Astrocyte (in vitro differentiated cells and primary cell): ENCODE data around the gene HYLS1. TPM values are rescaled to one million over a fixed set of nuclear protein-coding genes. Genes with fewer than 3 reads are reported as not detected.

Experiments used
- DNase-seq: peaks from one replicate; pipeline ENCODE4 v3.0.0-alpha.2; 2010; ENCODE audit warnings: low read depth
- FAIRE-seq: peaks from 2 replicates; lab custom pipeline; 2011; peaks lifted over from hg19 to GRCh38; lab: Jason Lieb, UNC
- H2AFZ ChIP-seq: 2 replicates; pipeline ENCODE4 v1.6.0; 2012; ENCODE audit warnings: low read depth, low read length, inconsistent platforms
- H3K27ac ChIP-seq: 2 replicates; pipeline ENCODE4 v1.5.1; 2011; ENCODE audit warnings: low read depth, low read length, inconsistent platforms
- H3K27me3 ChIP-seq: 2 replicates; pipeline ENCODE4 v1.6.0; 2011; ENCODE audit warnings: low read length, inconsistent platforms; ENCODE audit not compliant: insufficient read depth
- H3K36me3 ChIP-seq: 2 replicates; pipeline ENCODE4 v1.5.1; 2011; ENCODE audit warnings: low read length, inconsistent platforms; ENCODE audit not compliant: insufficient read depth
- H3K4me1 ChIP-seq: 2 replicates; pipeline ENCODE4 v1.5.1; 2011; ENCODE audit warnings: low read length, inconsistent platforms; ENCODE audit not compliant: insufficient read depth
- H3K4me2 ChIP-seq: 2 replicates; pipeline ENCODE4 v1.6.0; 2012; ENCODE audit warnings: low read length, inconsistent platforms
- H3K4me3 ChIP-seq: 2 replicates; pipeline ENCODE4 v1.5.1; 2011; ENCODE audit warnings: low read depth, mild to moderate bottlenecking, low read length, inconsistent platforms; ENCODE audit not compliant: insufficient read depth
- H3K79me2 ChIP-seq: 2 replicates; pipeline ENCODE4 v1.6.0; 2012; ENCODE audit warnings: mild to moderate bottlenecking, low read length, inconsistent platforms; ENCODE audit not compliant: insufficient read depth
- H3K9ac ChIP-seq: 2 replicates; pipeline ENCODE4 v1.6.0; 2012; ENCODE audit warnings: mild to moderate bottlenecking, low read length, inconsistent platforms
- H3K9me3 ChIP-seq: 2 replicates; pipeline ENCODE4 v1.5.1; 2012; ENCODE audit warnings: low read depth, mild to moderate bottlenecking, low read length, inconsistent platforms; ENCODE audit not compliant: insufficient read depth
- H4K20me1 ChIP-seq: 2 replicates; pipeline ENCODE4 v1.6.0; 2012; ENCODE audit warnings: low read length, inconsistent platforms; ENCODE audit not compliant: insufficient read depth
- H3K27ac Mint-ChIP-seq: one replicate; pipeline ENCODE4 v1.8.0; 2021; ENCODE audit warnings: mild to moderate bottlenecking, mixed read lengths; ENCODE audit not compliant: unreplicated experiment
- H3K27me3 Mint-ChIP-seq: one replicate; pipeline ENCODE4 v1.8.0; 2021; ENCODE audit warnings: low read depth, mixed read lengths; ENCODE audit not compliant: unreplicated experiment
- H3K36me3 Mint-ChIP-seq: one replicate; pipeline ENCODE4 v1.8.0; 2021; ENCODE audit warnings: low read depth, mixed read lengths; ENCODE audit not compliant: unreplicated experiment
- H3K4me1 Mint-ChIP-seq: one replicate; pipeline ENCODE4 v1.8.0; 2021; ENCODE audit warnings: low read depth, mixed read lengths; ENCODE audit not compliant: unreplicated experiment
- H3K4me3 Mint-ChIP-seq: one replicate; pipeline ENCODE4 v1.8.0; 2021; ENCODE audit warnings: mild to moderate bottlenecking, moderate library complexity, mixed read lengths; ENCODE audit not compliant: unreplicated experiment
- H3K9me3 Mint-ChIP-seq: one replicate; pipeline ENCODE4 v1.8.0; 2021; ENCODE audit warnings: mild to moderate bottlenecking, mixed read lengths; ENCODE audit not compliant: unreplicated experiment
- CTCF ChIP-seq: IDR thresholded peaks from 2 replicates; pipeline ENCODE4 v1.5.1; 2011; ENCODE audit warnings: low read depth, mild to moderate bottlenecking, inconsistent platforms, low read length, moderate library complexity; ENCODE audit not compliant: insufficient read depth
- EZH2 ChIP-seq: IDR thresholded peaks from 2 replicates; pipeline ENCODE4 v1.6.1; 2012; ENCODE audit warnings: mild to moderate bottlenecking, low read length, inconsistent platforms; ENCODE audit not compliant: insufficient read depth
- total RNA-seq: library from RNA; stranded (reverse); gene quantifications from 2 replicates; pipeline ENCODE4 v1.2.1, GENCODE V29; 2021

Gene HYLS1
- total RNA-seq, 1 donor from 2014 or later, result 3.2 TPM

GRCh38 chr11:125949271-125950177, 62.1 kb downstream of the HYLS1 start:
- H3K79me2 ChIP-seq, result no peaks in the 10 kb centered on the region
- H3K9me3 Mint-ChIP-seq, result no peaks in the 10 kb centered on the region
- no peak overlapping the region for H3K27ac Mint-ChIP-seq
- no peaks in the 10 kb centered on the region for H3K4me1 Mint-ChIP-seq
- no peak overlapping the region for H3K4me3 Mint-ChIP-seq
- no peaks in the 10 kb centered on the region for H3K36me3 ChIP-seq
- no peak for TF ChIP-seq EZH2
- no peaks in the 10 kb centered on the region for H3K9me3 ChIP-seq
- no peak overlapping the region for H3K27ac ChIP-seq
- FAIRE-seq (no peak), DNase-seq (no peak)
- no peaks in the 10 kb centered on the region for H3K4me1 ChIP-seq
- H3K27me3 Mint-ChIP-seq, result peaks cover 4% of the 10 kb centered on the region
- no peaks in the 10 kb centered on the region for H4K20me1 ChIP-seq
- H3K4me2 ChIP-seq, result no peak overlapping the region
- H2AFZ ChIP-seq, result no peak overlapping the region
- H3K4me3 ChIP-seq, result no peak overlapping the region
- no peak overlapping the region for H3K9ac ChIP-seq
- H3K36me3 Mint-ChIP-seq, result no peaks in the 10 kb centered on the region
- peaks cover 4% of the 10 kb centered on the region for H3K27me3 ChIP-seq

GRCh38 chr11:125950178-125950490, 62.7 kb downstream of the HYLS1 start:
- Histone ChIP-seq H3K79me2 (no peaks in the 10 kb centered on the region), H3K4me2 (no peak overlapping the region), H3K27ac (no peak overlapping the region), H3K4me1 (no peaks in the 10 kb centered on the region), H3K36me3 (no peaks in the 10 kb centered on the region), H2AFZ (no peak overlapping the region), H3K4me3 (no peak overlapping the region), H3K27me3 (peaks cover 4% of the 10 kb centered on the region), H4K20me1 (no peaks in the 10 kb centered on the region), H3K9me3 (no peaks in the 10 kb centered on the region), H3K9ac (no peak overlapping the region)
- no peak for TF ChIP-seq CTCF
- no peak for TF ChIP-seq EZH2
- Mint-ChIP-seq H3K4me3 (no peak overlapping the region), H3K27me3 (peaks cover 4% of the 10 kb centered on the region), H3K36me3 (no peaks in the 10 kb centered on the region), H3K27ac (no peak overlapping the region), H3K9me3 (no peaks in the 10 kb centered on the region), H3K4me1 (no peaks in the 10 kb centered on the region)
- DNase-seq (no peak), FAIRE-seq (no peak)

Other genes starting within 250 kb of the HYLS1 start
- not detected in 2 replicates for gene ACRV1, start 206.8 kb upstream of the HYLS1 start, total RNA-seq
- gene PATE1, start 141.4 kb upstream of the HYLS1 start, total RNA-seq, result not detected in 2 replicates
- 0.16 TPM in 1 of 2 replicates, not detected in the other for gene PATE2, start 108.8 kb upstream of the HYLS1 start, total RNA-seq
- gene PATE3, start 99.5 kb upstream of the HYLS1 start, total RNA-seq, result not detected in 2 replicates
- not detected in 2 replicates for gene PATE4, start 54.4 kb upstream of the HYLS1 start, total RNA-seq
- 14.3 and 16.9 TPM in 2 replicates for gene PUS3, start 15.5 kb downstream of the HYLS1 start, total RNA-seq
- 0.70 and 1.1 TPM in 2 replicates for gene DDX25, start 16.8 kb downstream of the HYLS1 start, total RNA-seq
- gene VSIG10L2, start 58.4 kb downstream of the HYLS1 start, total RNA-seq, result not detected in 2 replicates
- 15.5 and 17.0 TPM in 2 replicates for gene CDON, start 175.2 kb downstream of the HYLS1 start, total RNA-seq